HFFc6 (cell line): ENCODE measurements around the gene CLN3. TPM values are rescaled to one million over a fixed set of nuclear protein-coding genes. Genes with fewer than 3 reads are reported as not detected.
"Not testable (repeated sequence)": the region's sequence is repeated elsewhere in the genome, so short reads cannot be mapped to it uniquely, and the experiment has no call there.

Experiments used
- DNase-seq: peaks from one replicate; pipeline ENCODE4 v3.0.0-alpha.2; 2018
- H3K27ac Mint-ChIP-seq: 2 replicates; pipeline ENCODE4 v1.8.0; 2020; ENCODE audit warnings: mild to moderate bottlenecking, mixed read lengths
- H3K27me3 Mint-ChIP-seq: 2 replicates; pipeline ENCODE4 v1.8.0; 2021; ENCODE audit warnings: mild to moderate bottlenecking, moderate library complexity, mixed read lengths; ENCODE audit not compliant: insufficient read depth
- H3K36me3 Mint-ChIP-seq: 2 replicates; pipeline ENCODE4 v1.8.0; 2021; ENCODE audit warnings: low read depth, mixed read lengths
- H3K4me1 Mint-ChIP-seq: 2 replicates; pipeline ENCODE4 v1.8.0; 2020; ENCODE audit warnings: low read depth, mixed read lengths
- H3K4me3 Mint-ChIP-seq: 2 replicates; pipeline ENCODE4 v1.8.0; 2020; ENCODE audit warnings: mild to moderate bottlenecking, moderate library complexity, mixed read lengths
- H3K9me3 Mint-ChIP-seq: 2 replicates; pipeline ENCODE4 v1.8.0; 2020; ENCODE audit warnings: mild to moderate bottlenecking, mixed read lengths
- total RNA-seq, 6 experiments: library from RNA; stranded (reverse); fragmentation: NEBNext Ultra II Directional; extraction: Animal tissue kit (Norgen Biotek cat#: 25700); gene quantifications; 2 replicates in 1 of 6; 3 replicates in 5 of 6; pipeline ENCODE4 v1.2.3, GENCODE V29; 2021
- TF ChIP-seq, protein P1 (sequence below): fragments of 200-600 bp; sonication (generic); IDR thresholded peaks from 2 replicates; pipeline ENCODE4 v1.5.0; 2021; ENCODE audit warnings: antibody characterized with exemption, mild to moderate bottlenecking

Gene CLN3
- total RNA-seq, 6 experiments from 2014 or later = 17.7 to 29.3 (median 22.1) TPM

DNA sequence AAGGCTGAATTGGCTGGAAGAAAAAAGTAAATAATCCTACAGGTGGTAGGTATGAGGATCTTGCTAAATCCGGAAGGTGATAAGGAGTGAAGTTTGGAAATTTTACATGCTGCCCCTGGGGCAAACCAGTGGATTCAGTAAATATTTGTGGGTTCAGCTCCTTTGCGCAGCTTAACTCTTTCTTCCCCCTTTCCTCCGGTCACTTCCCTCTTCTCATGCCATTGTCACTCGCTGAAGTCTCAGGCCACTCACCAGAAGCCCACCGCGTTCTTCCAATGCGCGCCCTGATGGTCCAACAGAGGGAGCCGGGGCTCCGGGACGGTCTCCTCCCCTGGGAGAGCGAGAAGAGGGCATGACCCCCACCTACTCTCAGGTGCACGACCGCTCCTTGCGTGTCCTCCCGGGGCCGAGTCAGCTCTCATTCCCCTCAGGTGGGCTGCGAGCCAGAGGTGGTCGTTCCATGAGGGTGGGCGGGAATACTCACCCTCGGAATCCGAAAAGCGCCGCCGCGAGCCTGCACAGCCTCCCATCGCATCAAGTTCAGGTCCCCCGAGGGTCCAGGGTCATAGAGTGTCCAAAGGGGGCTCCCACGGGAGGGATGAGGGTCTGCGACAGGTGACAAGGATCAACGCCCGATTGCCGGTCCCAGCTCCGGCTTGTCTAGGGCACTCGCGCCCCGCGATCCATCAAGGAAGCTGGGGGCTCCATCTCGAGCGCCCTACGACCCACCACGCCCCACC lies 474 bp downstream of the CLN3 start:
- peaks cover 9% of the 10 kb centered on the region for H3K27me3 Mint-ChIP-seq
- H3K27ac Mint-ChIP-seq = peak overlapping the region; percentile 100
- H3K9me3 Mint-ChIP-seq = no peaks in the 10 kb centered on the region
- peaks cover 4% of the 10 kb centered on the region for H3K4me1 Mint-ChIP-seq
- peaks cover 7% of the 10 kb centered on the region; the same call in 1 of the 2 replicates for H3K36me3 Mint-ChIP-seq
- DNase-seq = peak; percentile 4
- peak overlapping the region; percentile 95 for H3K4me3 Mint-ChIP-seq
- TF ChIP-seq, protein P1, sequence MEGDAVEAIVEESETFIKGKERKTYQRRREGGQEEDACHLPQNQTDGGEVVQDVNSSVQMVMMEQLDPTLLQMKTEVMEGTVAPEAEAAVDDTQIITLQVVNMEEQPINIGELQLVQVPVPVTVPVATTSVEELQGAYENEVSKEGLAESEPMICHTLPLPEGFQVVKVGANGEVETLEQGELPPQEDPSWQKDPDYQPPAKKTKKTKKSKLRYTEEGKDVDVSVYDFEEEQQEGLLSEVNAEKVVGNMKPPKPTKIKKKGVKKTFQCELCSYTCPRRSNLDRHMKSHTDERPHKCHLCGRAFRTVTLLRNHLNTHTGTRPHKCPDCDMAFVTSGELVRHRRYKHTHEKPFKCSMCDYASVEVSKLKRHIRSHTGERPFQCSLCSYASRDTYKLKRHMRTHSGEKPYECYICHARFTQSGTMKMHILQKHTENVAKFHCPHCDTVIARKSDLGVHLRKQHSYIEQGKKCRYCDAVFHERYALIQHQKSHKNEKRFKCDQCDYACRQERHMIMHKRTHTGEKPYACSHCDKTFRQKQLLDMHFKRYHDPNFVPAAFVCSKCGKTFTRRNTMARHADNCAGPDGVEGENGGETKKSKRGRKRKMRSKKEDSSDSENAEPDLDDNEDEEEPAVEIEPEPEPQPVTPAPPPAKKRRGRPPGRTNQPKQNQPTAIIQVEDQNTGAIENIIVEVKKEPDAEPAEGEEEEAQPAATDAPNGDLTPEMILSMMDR = peak; percentile 51

DNA sequence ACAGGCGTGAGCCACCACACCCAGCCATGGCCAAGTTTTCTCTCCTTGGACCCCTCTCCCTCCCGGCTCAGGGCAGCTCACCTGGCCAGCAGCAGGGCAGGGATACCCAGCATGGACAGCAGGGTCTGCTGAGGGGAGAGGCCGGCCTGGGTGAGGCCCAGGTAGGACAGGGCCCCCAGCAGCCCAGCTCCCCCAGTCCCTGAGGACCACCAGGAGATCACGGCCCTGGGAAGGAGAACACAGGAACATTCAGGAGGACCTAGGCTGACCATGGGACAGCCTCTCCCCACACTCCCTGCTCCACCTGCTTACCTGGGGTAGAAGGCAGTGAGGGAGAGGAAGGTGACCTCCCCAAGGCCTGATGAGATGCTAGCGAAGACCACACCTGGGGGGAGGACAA lies 5.6 kb downstream of the CLN3 start:
- Mint-ChIP-seq H3K4me1 (peaks cover 3% of the 10 kb centered on the region), H3K36me3 (peaks cover 7% of the 10 kb centered on the region; the same call in 1 of the 2 replicates), H3K4me3 (no peak overlapping the region), H3K9me3 (no peaks in the 10 kb centered on the region), H3K27me3 (no peaks in the 10 kb centered on the region), H3K27ac (no peak overlapping the region)
- no peak for DNase-seq
- TF ChIP-seq, protein P1 = no peak

DNA sequence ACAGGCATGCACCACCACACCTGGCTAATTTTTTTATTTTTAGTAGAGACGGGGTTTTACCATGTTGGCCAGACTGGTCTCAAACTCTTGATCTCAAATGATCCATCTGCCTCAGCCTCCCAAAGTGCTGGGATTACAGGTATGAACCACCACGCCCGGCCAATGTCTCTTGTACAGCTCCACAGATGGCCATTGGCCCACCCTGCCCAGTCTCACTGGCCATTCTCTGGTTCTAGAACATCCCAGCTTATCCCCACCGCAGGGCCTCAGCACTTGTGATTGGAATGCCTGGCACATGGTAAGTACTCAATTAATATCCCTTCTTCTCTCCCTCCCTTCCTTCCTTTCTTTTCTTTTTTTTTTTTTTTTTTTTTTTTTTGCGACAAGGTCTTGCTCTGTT lies 8.5 kb downstream of the CLN3 start:
- H3K4me3 Mint-ChIP-seq, H3K9me3 Mint-ChIP-seq, H3K36me3 Mint-ChIP-seq, H3K27ac Mint-ChIP-seq, H3K27me3 Mint-ChIP-seq, H3K4me1 Mint-ChIP-seq, DNase-seq: not testable (repeated sequence)

DNA sequence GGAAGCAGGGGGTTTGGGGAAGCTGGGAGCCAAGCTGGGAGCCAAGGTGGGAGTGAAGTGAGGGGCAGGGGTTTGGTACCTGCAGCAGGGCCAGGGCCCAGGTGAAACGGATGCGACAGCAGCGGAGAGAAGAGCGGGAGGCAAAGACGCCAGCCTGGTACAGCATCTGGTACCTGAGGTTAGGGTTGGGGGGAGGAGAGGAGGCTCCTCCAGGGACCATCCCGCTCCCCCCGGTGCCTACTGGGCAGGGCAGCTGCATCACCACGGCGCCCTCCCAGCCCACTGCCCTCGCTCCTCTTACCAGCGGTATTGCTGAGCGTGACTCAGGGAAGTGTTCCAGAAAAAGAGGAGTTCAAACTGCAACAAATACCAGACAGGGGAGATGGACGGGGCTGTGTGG lies 9.8 kb downstream of the CLN3 start:
- no peak overlapping the region for H3K27ac Mint-ChIP-seq
- TF ChIP-seq, protein P1 = no peak
- no peaks in the 10 kb centered on the region for H3K27me3 Mint-ChIP-seq
- no peak overlapping the region for H3K4me3 Mint-ChIP-seq
- no peaks in the 10 kb centered on the region for H3K36me3 Mint-ChIP-seq
- H3K4me1 Mint-ChIP-seq = no peaks in the 10 kb centered on the region
- H3K9me3 Mint-ChIP-seq = no peaks in the 10 kb centered on the region
- DNase-seq = no peak

DNA sequence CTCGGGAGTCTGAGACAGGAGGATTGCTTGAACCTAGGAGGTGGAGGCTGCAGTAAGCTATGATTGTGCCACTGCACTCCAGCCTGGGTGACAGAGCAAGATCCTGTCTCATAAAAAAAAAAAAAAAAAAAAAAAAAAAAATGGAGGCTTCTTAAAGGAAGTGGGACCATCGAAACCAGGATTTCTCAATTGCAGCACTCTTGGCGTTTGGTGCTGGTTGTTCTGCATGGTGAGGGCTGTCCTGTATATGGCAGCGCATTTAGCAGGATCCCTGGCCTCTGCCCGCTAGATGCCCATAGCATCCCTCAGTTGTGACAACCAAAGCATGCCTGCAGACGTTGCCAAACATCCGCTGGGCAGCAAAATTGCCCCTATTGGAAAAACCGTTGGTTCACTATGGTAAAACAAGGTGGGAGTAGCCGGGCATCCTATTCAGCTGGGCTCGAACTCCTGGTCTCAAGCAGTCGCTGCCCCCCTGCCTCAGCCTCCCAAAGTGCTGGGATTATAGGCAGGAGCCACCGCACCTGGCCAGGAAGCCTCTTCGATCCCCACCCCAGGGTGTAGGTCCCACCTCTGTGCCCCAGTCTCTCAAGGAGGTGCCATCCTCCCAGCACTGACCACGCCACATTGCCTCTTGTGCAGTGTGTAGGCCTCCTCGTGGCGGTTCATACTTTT lies 13.2 kb downstream of the CLN3 start:
- Mint-ChIP-seq H3K27ac (no peak overlapping the region), H3K27me3 (no peaks in the 10 kb centered on the region), H3K9me3 (no peaks in the 10 kb centered on the region), H3K4me1 (peaks cover 4% of the 10 kb centered on the region; the same call in 1 of the 2 replicates), H3K36me3 (no peaks in the 10 kb centered on the region), H3K4me3 (no peak overlapping the region)
- TF ChIP-seq, protein P1 = no peak
- DNase-seq = no peak

DNA sequence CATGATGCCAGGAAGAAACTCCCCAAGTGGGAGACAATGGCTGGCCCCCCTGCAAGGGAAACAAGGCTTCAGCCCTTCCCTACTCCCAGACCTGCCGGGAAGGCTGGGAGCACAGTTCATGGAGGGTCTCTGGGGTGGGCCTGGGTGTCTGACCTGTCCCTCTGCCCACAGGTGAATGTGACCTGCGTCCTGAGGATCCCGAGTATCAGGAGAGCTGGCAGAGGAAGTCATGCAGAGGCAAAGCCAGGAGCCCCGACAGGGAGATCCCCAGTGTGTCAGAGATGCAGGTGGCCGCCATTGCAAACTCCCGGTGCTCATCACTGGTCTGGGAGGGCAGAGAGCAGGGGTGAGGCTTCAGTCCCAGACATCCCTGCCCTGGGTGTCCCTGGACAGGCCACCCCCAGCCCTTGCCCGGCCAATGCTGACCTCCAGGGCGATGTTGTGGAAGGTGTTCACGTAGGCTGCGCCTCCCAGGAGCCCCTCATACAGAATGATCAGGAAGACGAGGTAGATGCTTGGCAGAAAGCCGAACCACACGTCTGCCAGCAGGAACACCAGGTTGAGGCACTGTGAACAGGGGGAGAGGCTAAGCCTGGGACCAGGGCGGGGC lies 14.5 kb downstream of the CLN3 start:
- peaks cover 4% of the 10 kb centered on the region; the same call in 1 of the 2 replicates for H3K4me1 Mint-ChIP-seq
- H3K9me3 Mint-ChIP-seq = no peaks in the 10 kb centered on the region
- H3K4me3 Mint-ChIP-seq = no peak overlapping the region
- H3K27me3 Mint-ChIP-seq = no peaks in the 10 kb centered on the region
- DNase-seq = no peak
- TF ChIP-seq, protein P1 = no peak
- no peaks in the 10 kb centered on the region for H3K36me3 Mint-ChIP-seq
- no peak overlapping the region for H3K27ac Mint-ChIP-seq
